ENCODE data around the gene CACNG4. TPM values are rescaled to one million over a fixed set of nuclear protein-coding genes. Genes with fewer than 3 reads are reported as not detected.

The CACNG4 gene
- total RNA-seq, 4 donors from 2014 or later: 1.7 to 12.5 (median 2.9) TPM

- Histone ChIP-seq H3K36me3 (no peaks in the 10 kb centered on the region), H3K4me3 (no peak overlapping the region), H3K27me3 (peaks cover 0 to 42% (median 0%) of the 10 kb centered on the region in 4 donors), H3K9me3 (no peaks in the 10 kb centered on the region), H3K4me1 (peaks cover 17 to 36% (median 34%) of the 10 kb centered on the region in 4 donors), H3K27ac (replicated peaks in 1 of 4) (no peak overlapping the region)
- intact Hi-C loops (cut with DNase I): no loop called here
- no peak for TF ChIP-seq CTCF (IDR thresholded peaks at IDR 0.05)
- TF ChIP-seq POLR2A (IDR thresholded peaks at IDR 0.05; ENCODE audit: low read depth): no peak
- TF ChIP-seq POLR2AphosphoS5 (IDR thresholded peaks at IDR 0.05): no peak
- no peak for TF ChIP-seq EP300 (IDR thresholded peaks at IDR 0.05)
- no peak for DNase-seq (ENCODE audit: extremely low spot score)
- WGBS: 95% methylated on average over 3 of the region's 3 CpGs
Observed at GRCh38 chr17:66975188-66975587, 10.7 kb downstream of the CACNG4 start.

DNA sequence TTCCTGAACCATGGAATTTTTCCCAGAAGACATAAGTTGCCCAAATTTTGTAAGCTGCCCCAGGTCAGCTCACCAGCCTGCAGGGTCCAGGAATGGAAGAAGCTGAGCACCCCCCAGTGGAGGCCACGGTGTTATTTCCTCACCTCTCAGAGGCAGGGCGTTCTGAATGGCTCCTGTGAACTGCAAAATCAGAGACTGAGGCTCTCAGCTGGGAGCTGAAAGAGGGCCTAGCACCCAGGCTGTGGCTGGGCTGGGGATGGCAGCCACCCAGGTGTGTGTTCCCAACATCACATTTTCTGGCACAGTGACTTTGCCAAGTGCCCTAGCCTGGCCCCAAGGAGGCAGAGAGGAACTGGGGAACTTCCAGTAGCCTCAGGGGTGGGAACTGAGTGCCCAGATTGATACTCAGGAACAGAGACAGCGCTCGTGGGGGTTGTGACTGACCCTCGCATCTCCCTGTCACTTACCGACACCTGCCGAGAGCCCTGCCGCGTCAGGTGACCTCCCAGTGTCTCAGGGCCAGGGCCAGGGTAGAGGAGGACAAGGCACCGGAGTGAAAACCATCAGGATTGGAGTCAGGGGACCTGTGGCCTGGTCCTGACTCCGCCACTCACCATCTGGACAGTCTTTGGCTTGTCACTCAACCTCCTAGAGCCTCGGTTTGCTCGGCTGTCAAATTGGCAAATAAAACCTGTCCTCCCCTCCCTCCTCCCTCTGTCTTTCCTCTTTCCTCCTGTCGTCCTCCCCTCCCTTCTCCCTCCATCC is 11.3 kb downstream of the CACNG4 start:
- WGBS: 72% methylated on average over 14 of the region's 14 CpGs
- H3K36me3 ChIP-seq: no peaks in the 10 kb centered on the region
- no peak overlapping the region for H3K4me3 ChIP-seq
- no peak for DNase-seq (ENCODE audit: extremely low spot score)
- H3K4me1 ChIP-seq: peaks cover 17 to 36% (median 34%) of the 10 kb centered on the region in 4 donors
- H3K27ac ChIP-seq (replicated peaks in 1 of 4): no peak overlapping the region
- H3K9me3 ChIP-seq: no peaks in the 10 kb centered on the region
- intact Hi-C loops (cut with DNase I): no loop called here
- TF ChIP-seq POLR2A (IDR thresholded peaks at IDR 0.05; ENCODE audit: low read depth) (no peak), EP300 (IDR thresholded peaks at IDR 0.05) (no peak), POLR2AphosphoS5 (IDR thresholded peaks at IDR 0.05) (no peak), CTCF (IDR thresholded peaks at IDR 0.05) (peak; percentile 17 to 39 (median 36))
- peaks cover 0 to 36% (median 0%) of the 10 kb centered on the region in 4 donors for H3K27me3 ChIP-seq

DNA sequence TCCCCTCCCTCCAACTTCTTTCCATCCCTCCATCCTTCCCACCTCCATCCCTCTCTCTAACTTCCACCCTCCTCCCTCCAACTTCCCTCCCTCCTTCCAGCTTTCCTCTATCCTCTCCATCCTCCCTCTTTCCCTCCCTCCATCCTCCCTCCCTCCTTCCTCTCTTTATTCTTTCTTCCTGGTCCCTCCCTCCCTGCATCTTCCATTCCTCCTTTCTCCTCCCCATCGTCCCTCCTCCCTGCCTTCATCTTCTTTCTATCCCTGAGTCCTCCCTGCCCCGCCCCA is 11.8 kb downstream of the CACNG4 start:
- H3K27ac ChIP-seq (replicated peaks in 1 of 4): no peak overlapping the region
- H3K4me1 ChIP-seq: peaks cover 17 to 36% (median 34%) of the 10 kb centered on the region in 4 donors
- 79% methylated on average over 2 of the region's 2 CpGs for WGBS
- TF ChIP-seq CTCF (IDR thresholded peaks at IDR 0.05) (no peak), POLR2AphosphoS5 (IDR thresholded peaks at IDR 0.05) (no peak), POLR2A (IDR thresholded peaks at IDR 0.05; ENCODE audit: low read depth) (no peak), EP300 (IDR thresholded peaks at IDR 0.05) (no peak)
- no peak for DNase-seq (ENCODE audit: extremely low spot score)
- peaks cover 0 to 32% (median 0%) of the 10 kb centered on the region in 4 donors for H3K27me3 ChIP-seq
- H3K9me3 ChIP-seq: no peaks in the 10 kb centered on the region
- H3K36me3 ChIP-seq: no peaks in the 10 kb centered on the region
- H3K4me3 ChIP-seq: no peak overlapping the region
- intact Hi-C loops (cut with DNase I): no loop called here

- no peak for TF ChIP-seq EP300 (IDR thresholded peaks at IDR 0.05)
- no peak for TF ChIP-seq POLR2AphosphoS5 (IDR thresholded peaks at IDR 0.05)
- no peak for TF ChIP-seq CTCF (IDR thresholded peaks at IDR 0.05)
- no peak for TF ChIP-seq POLR2A (IDR thresholded peaks at IDR 0.05; ENCODE audit: low read depth)
- intact Hi-C loops (cut with DNase I): no loop called here
- Histone ChIP-seq H3K4me3 (no peak overlapping the region), H3K4me1 (peaks cover 17 to 36% (median 34%) of the 10 kb centered on the region in 4 donors), H3K36me3 (no peaks in the 10 kb centered on the region), H3K27ac (replicated peaks in 1 of 4) (no peak overlapping the region), H3K27me3 (peaks cover 0 to 32% (median 0%) of the 10 kb centered on the region in 4 donors), H3K9me3 (no peaks in the 10 kb centered on the region)
- no peak for DNase-seq (ENCODE audit: extremely low spot score)
- WGBS: 38% methylated on average over 11 of the region's 11 CpGs
Observed at GRCh38 chr17:66976781-66977201, 12.3 kb downstream of the CACNG4 start.

Measured in esophagus muscularis mucosa (tissue), 4 donors.